Cortex of kidney (tissue), 1 donor: ENCODE measurements around the gene CSTF1.
"Not testable (repeated sequence)": the region's sequence is repeated elsewhere in the genome, so short reads cannot be mapped to it uniquely, and the experiment has no call there.

Source experiments
- DNase-seq: peaks from one replicate; lab custom pipeline; 2025; lab: John Stamatoyannopoulos, UW

The CSTF1 gene

DNA sequence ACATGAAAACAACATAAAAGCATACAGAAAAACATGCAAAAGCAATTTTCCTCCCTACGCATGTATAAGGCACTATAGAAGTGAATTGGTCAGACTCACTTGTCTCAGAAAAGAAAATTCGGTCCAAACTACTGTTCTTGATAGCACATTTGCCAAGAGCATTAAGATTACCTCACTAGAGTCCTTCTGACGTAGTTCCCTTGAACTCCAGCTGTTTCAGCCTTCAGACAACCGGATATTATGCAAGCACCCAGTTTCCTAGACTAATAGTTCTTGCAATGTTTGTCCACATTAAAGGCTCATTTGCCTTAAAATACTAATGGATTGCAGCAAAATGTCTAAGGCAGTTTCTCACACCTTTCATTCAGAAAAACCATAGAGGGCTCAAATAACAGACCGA is 17.1 kb downstream of the CSTF1 start:
- no peak for DNase-seq

DNA sequence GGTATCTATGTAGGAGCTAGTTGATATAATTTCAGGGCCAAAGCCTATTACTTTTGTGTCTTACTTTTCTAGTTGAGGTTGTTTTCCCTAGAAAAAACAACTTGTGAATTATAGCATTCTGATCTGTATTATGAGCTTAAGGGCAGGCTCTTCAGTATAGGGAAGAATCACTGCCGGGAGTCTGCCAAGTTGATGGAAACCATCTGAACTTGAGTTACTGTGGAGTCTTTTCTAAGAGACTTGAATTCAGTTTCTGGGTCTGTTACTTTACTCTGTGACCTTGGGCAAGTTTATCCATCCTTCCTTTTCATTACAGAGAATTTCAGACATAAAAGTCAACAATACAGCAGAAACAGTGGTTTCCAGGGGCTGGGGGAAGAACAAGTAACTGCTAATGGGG is 17.5 kb downstream of the CSTF1 start:
- no peak for DNase-seq

GRCh38 chr20:56411287-56411686 is 18.8 kb downstream of the CSTF1 start:
- not testable (repeated sequence) for DNase-seq

DNA sequence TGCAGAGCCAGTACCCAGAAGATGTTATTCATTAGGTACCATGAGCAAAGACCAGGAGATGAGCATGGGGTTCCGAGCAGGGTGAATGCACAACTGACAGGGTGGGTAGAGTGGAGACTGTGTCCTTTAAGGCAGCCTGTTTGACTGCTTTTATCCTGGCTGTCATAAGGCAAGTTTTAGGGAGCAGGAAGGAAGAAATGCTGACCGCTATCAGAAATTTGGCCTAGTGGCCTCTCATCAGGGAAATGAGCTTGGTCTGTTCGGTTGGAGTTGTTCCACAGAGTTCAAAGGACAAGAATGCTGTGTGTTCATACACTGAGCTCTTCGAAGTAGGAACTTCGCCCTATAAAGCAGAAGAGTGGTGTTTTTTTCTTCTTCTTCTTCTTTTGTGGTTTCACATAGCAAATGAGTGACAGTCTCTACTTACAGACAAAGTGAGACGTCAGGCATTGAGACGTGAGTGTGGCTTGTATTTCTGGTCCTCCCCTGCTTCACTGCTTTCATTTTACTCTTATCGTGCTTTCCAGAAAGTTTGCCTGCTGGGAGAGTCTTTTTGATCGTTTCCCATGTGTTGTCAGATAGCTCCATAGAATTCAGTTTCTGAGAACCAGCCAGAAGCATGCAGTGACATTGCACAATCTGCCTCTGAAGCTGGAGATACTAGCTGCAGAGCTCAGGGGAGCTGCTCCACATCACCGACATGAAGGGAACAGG is 19.5 kb downstream of the CSTF1 start, which contains the start of gene CASS4:
Gene CASS4 (plus strand): TSS at position 502 of the 714 bp plus-strand sequence. CDS start 199 bp downstream, at position 701.
- no peak for DNase-seq

- DNase-seq = no peak
Measured at GRCh38 chr20:56412473-56412790, 20.0 kb downstream of the CSTF1 start.

GRCh38 chr20:56412949-56413348 is 20.5 kb downstream of the CSTF1 start:
- no peak for DNase-seq

GRCh38 chr20:56414842-56415765 is 22.7 kb downstream of the CSTF1 start:
- no peak for DNase-seq

DNA sequence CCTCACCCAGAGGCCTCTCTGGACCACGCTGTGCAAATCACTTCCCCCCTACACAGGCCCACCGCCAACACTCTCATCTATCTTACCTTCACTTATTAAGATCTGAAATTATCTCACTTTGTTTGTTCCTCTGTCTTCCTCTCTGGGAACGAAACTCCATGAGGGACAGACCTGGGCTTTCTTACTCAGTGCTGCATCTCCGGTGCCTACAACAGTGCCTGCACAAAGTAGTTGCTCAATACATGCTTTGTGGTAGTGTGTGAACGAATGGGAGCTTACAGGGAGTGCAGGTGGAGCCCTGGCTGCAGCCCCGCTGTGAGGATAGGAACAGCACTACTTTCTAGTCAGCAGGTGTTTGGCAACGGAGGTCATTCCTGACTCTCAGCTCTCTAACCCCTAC is 25.0 kb downstream of the CSTF1 start:
- DNase-seq = no peak

- DNase-seq = no peak
Measured at GRCh38 chr20:56417911-56418310, 25.5 kb downstream of the CSTF1 start.

DNA sequence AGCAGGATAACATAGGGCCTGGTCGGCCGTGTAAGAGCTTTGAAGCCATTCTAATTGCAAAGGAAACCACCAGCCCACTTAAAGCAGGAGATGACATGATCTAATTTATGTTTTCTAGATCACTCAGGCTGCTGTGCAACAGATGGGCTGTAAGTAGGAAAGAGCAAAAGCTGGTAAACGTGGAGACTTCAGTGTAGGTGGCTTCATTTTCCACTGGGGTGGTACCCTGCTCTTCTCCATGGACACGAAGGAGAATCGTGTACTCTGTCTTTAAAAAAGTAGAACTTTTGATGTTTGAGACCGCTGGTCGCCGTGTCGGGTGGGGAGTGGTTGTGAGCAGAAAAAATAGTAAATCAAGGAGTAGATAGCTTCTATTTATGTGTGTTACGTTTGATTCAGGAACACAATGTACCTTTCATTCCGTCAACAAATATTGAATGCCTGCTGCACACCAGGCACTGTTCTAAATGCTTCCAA is 26.0 kb downstream of the CSTF1 start:
- no peak for DNase-seq

- DNase-seq = no peak
Measured at GRCh38 chr20:56420028-56420427, 27.6 kb downstream of the CSTF1 start.

DNA sequence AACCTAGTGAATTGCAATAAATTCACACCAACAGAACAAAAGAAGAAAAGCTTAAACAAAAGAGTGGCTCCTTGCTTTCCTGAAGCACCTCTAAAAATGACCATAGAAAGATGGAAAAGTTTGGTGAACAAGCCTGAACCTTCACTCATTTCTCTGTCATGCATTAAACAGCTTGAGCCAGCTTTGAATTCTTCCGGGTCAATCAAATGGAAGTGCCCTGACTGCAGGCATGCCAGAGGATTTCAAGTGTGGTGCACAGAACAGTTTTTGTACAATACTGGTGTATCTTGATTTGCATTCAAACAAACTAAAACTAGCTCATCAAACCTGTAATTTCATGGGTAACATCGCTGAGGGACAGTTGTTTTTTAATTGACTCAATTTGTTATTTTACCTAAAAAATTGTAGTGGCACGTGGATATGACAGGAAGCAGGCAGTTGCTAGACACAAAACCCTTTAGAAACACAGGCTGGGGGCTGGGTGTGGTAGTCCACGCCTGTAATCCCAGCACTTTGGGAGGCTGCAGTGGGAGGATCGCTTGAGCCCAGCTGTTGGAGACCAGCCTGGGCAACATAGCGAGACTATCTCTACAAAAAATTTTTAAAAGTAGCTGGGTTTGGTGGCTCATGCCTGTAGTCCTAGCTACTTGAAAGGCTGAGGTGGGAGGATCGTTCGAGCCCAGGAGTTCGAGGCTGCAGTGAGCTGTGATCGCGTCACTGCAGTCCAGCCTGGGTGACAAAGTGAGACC is 28.7 kb downstream of the CSTF1 start:
- no peak for DNase-seq

DNA sequence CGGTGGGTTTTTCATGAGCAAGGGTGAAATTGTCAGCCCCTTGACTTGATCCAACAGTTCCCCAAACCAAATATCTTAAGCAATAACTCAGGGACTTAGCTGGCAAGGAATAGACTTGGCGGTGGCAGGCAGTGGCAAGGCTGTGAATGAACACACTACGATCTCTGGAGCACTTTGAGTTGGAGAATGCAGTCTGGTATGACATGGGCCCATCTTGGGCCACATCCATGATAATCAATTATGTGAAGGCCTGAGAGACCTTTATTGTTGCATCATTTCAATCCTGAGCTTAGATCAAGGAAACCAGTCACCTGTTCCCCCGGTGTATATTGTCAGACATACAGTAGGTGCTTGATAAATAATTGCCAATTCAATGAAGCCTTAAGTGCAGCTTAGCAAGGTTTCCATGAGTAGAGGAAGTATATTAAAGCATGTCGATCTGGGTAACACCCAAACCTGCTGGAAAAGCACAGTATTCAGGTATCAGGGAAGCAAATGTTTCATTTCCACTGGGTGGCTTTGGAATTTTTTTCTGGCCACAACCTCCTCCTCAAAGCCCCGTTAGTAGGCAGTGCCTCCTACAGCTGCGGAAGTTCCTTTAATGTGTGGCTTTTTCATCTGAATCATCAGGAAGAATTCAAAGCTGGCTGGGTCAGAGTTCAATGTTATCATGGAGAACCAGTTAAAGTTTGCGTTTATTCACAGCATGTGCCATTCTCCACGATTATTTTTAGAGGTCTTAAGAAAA is 29.8 kb downstream of the CSTF1 start:
- DNase-seq = no peak

DNA sequence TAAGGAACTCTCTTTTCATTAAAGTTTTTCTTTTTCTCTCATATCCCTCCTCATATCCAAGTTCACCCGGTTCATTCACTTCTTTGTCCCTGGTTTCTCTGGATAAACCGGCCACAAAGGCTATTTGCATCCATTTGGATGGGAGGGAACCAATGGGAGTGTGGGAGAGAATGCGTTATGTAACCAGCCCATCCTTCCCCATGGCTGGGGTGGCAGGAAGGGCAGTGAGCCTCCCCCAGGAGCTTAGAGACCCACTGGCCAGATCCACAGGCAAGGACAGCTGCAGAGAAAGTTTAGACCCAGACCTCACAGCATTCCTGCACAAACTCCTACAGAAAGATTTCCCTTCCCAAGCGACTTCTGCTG is 30.4 kb downstream of the CSTF1 start:
- DNase-seq = no peak

GRCh38 chr20:56423211-56423610 is 30.8 kb downstream of the CSTF1 start:
- DNase-seq = no peak

DNA sequence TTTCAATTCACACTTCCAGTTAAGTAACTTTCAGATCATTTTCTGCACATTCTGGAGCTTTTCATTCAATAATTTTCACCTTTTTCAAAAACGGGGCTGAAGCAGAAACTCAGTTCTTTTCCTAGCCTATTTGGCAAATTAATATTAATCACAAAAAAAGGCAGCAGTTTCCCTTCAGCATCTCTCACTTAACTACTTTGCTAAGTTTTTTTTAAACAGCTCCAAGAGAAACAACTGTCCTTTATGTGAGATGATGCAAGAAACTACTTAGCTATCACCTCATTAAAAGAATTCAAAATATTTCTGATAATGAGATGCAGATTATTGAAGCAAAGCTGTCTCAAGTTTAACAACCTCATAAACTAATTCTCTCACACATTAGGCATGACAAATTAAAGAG is 31.4 kb downstream of the CSTF1 start:
- DNase-seq = no peak

DNA sequence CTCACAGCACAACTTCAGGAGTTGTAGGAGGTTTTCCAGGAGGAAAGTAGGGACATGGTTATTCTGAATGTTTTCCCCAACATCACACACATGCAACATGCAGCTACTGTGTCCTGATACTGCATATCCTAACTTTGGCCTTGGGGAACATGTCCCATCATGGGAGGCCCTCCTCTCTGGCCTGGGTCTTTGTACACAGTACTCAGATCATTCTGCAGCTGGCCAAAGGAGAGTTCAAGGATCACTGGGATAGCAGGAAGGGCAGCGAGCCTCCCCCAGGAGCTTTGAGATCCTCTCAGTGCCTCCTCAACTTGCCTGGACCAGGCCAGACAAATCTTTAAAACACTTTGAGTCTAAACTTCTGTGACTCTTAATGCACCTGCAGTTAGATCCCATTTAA is 32.5 kb downstream of the CSTF1 start:
- no peak for DNase-seq

GRCh38 chr20:56426026-56426425 is 33.6 kb downstream of the CSTF1 start:
- no peak for DNase-seq

DNA sequence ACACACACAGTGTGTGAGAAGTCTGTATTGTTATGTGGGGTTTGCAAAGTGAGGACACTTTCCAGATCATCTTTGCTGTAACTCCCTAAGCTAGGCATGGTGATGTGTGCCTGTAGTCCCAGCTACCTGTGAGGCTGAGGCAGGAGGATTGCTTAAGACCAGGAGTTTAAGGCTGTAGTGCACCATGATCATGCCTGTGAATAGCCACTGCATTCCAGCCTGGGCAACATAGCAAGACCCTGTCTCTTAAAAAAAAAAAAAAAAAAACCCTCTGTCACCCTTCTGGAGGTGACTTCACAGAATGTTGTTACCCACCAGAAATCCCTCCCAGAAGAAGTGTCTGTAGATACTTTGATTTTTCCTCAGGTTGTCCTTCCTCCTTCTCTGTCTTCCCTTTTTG is 34.5 kb downstream of the CSTF1 start:
- no peak for DNase-seq

GRCh38 chr20:56427797-56428196 is 35.4 kb downstream of the CSTF1 start:
- no peak for DNase-seq

DNA sequence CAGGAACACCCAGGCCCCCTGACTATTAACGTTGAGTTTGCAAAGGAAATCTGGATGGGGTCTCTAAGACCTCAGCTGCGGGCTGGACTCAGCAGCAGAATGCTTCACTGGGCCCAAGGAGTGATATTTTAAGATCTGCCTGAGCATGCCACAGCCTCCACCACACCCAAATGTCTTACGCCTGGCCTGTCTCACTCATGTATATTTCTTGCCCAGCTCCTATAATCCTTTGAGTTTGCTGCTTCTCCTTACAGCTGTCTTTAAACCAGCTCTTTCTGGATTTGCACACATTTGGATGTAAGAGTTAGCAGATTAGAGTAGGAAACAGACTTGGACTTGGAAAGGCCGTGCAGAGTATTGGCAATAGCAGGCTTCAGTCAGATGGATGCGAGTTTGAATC is 36.0 kb downstream of the CSTF1 start:
- DNase-seq = no peak

- no peak for DNase-seq
Measured at GRCh38 chr20:56428881-56429280, 36.4 kb downstream of the CSTF1 start.
